ENCODE data around the gene TP53AIP1.

DNA sequence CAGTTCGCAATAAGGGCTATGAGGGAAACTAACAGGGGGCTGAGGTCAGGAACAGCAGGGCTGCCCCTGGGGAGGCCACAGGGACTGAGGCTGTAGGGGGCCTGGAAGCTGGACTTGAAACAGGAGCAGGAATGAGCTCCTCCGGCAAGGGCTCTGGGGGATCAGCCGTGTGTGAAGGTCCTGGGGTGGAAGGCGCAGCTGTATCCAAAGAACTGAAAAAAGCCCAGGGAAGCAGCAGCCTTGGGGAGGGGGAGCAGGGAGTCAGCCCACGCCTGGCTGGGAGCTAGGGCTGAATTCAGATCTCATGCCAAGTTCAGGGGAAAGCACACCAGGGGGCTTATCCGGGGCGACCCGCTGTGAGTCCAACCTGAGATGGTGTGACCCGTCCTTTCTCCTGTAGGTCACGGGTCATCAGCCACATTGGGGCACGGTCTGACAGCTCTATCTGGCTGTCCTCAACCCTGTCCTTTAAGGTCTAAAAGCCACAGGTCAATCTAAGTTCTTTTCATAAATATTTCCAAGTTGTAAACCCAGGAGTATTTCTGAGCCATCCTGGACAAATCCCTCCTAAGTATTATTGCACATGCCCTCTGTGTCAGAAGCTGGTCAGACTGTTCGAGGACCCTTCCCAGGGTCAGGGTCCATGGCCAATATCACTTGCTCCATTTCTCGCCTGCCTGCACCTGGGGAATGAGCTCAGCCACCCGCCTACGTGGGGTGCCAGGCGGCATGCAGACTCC, 18.0 kb downstream of the TP53AIP1 start:
- TF ChIP-seq POLR2A (IDR thresholded peaks at IDR 0.05) = no peak
- TF ChIP-seq, protein P1, sequence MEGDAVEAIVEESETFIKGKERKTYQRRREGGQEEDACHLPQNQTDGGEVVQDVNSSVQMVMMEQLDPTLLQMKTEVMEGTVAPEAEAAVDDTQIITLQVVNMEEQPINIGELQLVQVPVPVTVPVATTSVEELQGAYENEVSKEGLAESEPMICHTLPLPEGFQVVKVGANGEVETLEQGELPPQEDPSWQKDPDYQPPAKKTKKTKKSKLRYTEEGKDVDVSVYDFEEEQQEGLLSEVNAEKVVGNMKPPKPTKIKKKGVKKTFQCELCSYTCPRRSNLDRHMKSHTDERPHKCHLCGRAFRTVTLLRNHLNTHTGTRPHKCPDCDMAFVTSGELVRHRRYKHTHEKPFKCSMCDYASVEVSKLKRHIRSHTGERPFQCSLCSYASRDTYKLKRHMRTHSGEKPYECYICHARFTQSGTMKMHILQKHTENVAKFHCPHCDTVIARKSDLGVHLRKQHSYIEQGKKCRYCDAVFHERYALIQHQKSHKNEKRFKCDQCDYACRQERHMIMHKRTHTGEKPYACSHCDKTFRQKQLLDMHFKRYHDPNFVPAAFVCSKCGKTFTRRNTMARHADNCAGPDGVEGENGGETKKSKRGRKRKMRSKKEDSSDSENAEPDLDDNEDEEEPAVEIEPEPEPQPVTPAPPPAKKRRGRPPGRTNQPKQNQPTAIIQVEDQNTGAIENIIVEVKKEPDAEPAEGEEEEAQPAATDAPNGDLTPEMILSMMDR (IDR thresholded peaks at IDR 0.05) = no peak

Data from uterus (tissue), 2 donors.